GM21423 (cell line): ENCODE results near the gene LDHD.

ENCODE experiments used
- ATAC-seq: cut with Tn5 transposase; IDR thresholded peaks from one replicate; pipeline ENCODE4 v1.9.1; 2021; ENCODE audit warnings: mild to moderate bottlenecking, moderate library complexity; ENCODE audit not compliant: unreplicated experiment

Gene LDHD

GRCh38 chr16:75064403-75065148 lies 52.0 kb downstream of the LDHD start:
- ATAC-seq = peak; percentile 32

GRCh38 chr16:75063549-75064088 lies 53.0 kb downstream of the LDHD start:
- ATAC-seq = no peak

DNA sequence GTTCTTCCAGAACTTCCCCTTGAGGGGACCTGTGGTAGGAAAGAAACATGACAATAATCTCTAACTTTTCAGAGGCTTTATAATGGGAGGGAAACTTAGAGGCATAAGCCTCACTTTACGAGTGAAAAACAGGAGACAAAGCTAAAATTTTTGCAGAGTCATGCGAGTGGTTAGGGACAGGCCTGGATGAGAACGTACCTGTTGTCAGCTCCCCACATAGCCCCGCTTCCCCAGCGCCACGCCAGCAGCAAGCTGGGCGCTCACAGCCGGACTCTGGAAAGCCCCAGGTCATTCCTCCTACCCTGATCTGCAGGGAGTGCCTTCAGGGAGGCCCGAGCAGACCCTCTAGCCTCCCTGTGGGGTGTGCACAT lies 53.6 kb downstream of the LDHD start:
- no peak for ATAC-seq

DNA sequence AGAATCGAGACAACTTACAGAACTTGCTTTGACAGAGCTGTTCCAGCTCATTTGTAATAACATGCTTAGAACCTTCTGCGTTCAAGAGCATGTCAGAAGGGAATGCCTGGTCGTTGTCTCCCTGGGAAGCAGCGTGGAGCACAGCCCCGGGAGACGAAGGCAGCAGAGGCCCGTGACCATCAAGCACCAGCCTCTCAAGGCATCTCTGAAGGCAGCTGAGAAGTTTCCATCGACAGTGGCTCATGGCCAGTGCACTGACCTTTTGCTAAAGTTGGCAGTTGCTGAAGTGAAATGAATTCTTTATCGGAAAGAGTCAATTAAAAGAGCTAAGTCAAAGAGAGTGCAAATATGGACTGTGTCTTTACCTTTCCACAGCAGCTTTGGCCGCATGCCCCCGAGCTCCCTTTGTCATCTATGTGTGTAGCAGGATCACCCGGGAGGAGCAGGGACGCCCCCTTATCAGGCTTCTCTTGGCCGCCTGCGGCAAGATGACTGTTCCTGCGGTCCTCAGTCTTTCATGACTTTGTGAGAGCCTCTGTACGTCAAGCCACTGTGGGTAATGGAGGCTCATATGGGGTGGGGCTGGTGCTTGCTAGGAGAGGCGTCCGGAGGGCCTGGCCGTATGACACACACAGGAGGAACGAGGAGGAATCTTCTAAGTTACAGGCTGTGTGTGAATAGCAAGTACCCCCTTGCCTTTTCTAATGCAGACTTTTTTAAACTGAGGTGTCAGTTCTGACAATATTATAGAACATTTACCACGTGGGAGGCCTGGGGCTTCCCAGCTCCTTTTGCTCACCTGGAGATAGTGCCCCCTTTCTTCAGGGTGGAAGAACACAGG lies 54.2 kb downstream of the LDHD start:
- ATAC-seq = no peak
